GM18861 (cell line): ENCODE results near the gene ATXN2.

Source experiments
- ATAC-seq: cut with Tn5 transposase; IDR thresholded peaks from one replicate; pipeline ENCODE4 v1.9.1; 2021; ENCODE audit not compliant: unreplicated experiment

Gene ATXN2

DNA sequence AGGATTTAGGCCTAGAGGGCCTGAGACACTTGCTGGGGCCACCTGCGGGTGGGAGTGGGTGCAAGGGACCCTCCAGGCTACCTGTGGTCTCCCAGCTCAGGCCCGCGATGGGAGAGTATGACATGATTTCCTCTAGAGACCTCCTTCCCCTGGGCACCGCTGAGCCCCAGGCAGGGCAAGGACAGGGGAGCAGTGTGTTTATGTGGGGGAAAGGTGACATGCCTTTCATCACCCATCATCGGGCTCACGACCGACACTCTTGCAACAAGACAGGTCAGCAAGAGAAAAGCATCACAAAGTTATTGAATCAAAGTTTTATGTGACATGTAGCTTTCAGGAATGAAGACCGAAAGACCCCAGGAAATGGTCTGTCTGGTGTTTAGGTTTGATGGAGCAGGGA lies 173.5 kb downstream of the ATXN2 start:
- ATAC-seq, result no peak

DNA sequence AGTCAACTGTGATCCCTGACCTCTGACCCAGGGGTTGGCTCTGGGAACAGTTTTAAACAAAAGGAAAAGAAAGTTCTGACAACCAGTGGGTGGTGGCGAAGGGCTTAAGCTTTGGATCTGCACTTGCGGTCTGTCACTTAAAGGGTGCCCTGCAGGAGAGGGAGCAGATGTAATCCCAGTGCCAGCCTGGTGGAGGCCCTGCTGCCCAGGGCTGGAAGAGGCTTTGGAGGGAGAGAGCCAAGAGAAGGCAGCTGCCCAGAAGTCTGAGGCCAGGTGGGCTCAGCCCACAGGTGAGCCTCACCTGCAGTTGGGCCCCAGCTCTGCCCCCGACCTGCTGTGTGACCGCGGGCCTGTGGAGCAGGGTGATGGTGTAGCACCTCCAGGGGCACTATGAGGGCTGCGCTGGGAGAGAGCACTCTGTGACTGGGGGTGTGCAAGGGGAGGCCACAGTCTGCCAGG lies 174.3 kb downstream of the ATXN2 start:
- no peak for ATAC-seq

DNA sequence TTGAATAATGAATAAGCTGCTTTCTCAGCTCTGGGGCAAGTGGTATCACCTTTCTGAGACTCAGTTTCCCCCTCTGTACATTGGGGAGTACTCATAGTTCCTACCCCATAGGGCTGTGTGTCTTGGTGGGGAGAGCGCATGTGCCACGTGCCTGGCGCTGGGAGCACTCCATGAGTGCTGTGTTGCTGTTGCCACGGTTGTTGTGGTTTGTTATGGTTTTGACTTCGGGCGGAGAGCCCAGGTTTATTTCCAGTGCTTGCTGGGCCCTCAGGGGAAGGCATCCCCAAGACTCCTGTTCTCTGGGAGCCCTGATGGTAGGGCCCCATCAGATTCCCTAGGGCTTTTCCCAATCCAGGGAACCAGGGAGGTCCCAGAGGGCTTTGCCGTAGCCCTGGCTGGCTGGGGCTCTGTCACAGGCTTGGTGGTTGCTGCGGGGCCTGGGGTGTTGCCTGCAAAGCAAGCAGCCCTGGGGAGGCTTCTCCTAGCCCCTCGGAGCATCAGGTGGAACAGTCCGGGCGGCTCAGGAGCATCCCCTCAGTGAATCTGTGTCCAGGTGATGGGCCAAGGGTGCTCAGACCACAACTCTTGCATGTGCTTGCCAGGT lies 174.8 kb downstream of the ATXN2 start:
- no peak for ATAC-seq

DNA sequence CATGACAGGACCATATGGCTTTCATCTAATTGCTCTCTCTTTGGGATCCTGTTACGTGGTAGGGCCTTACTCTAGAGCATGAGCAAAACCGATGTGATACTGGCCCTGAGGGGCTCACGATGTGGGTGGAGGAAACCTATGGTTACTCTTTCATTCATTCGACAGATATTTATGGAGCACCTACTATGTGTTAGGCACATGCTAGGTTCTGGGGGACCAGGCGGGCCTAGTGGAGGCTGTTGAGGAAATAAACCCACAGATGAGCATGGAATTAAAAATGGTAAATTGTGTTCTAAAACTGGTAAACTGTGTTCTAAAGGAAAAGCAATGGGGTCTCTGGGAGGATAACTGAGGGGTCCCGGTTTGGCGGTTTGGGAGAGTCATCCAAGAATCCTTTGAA lies 178.6 kb downstream of the ATXN2 start:
- ATAC-seq, result no peak

DNA sequence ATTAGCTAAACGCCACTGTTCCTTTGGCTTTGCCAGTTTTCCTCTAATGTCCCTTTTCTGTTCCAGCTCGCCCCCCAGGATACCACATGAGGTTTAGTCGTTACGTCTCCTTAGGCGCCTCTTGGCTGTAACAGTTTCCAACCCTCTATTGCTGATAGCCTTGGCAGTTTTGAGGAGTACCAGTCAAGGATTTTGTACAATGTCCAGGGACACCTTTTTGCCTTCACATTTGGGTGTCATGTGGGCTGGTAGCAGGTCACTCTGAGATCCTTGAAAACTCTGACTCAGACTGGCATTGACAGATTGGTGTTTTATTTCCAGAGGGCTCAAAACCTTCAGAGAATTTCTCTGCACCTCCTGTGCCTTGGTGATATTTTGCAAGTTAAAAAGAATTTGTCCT lies 179.3 kb downstream of the ATXN2 start:
- no peak for ATAC-seq

DNA sequence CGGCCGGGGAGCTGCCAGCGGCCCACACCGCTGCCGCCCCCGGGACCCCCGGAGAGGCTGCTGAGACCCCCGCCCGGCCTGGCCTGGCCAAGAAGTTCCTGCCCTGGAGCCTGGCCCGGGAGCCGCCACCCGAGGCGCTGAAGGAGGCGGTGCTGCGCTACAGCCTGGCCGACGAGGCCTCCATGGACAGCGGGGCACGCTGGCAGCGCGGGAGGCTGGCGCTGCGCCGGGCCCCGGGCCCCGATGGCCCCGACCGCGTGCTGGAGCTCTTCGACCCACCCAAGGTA lies 180.6 kb downstream of the ATXN2 start:
- no peak for ATAC-seq

DNA sequence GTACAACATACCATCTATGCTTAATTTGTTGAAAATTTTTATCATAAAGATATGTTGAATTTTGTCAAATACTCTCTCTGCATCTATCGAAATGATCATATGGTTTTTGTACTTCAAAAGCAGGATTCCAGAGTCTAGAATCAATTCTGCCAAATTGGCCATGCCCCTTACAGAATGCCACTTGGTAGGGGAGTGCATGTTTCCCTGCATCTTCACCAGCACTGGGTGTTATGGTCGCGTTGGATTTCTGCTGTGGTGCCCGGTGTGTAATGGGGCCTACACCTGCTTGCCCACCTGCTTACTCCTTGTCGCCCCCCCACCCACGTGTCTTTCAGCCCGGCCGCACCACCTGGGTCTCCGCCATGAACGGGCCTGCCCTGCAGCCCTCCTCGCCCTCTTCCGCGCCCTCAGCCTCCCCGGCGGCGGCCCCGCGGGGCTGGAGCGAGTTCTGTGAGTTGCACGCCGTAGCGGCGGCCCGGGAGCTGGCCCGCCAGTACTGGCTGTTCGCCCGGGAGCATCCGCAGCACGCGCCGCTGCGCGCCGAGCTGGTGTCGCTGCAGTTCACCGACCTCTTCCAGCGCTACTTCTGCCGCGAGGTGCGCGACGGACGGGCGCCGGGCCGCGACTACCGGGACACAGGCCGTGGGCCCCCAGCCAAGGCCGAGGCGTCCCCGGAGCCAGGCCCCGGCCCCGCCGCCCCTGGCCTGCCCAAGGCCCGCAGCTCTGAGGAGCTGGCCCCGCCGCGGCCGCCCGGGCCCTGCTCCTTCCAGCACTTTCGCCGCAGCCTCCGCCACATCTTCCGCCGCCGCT lies 181.1 kb downstream of the ATXN2 start:
- no peak for ATAC-seq

DNA sequence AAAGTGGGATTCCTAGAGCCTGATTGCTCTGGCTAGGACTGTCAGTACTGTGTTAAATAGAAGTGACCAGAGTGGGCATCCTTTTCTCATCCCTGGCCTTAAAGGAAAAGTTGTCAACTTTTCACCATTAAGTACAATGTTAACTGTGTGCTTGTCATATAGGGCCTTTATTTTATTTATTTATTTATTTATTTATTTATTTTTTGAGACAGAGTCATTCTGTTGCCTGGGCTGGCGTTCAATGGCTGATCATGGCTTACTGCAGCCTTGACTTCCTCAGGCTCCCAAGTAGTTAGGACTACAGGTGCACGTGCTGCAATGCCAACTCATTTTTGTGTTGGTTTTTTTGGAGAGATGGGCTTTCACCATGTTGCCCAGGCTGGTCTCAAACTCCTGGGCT lies 181.8 kb downstream of the ATXN2 start:
- ATAC-seq, result no peak

DNA sequence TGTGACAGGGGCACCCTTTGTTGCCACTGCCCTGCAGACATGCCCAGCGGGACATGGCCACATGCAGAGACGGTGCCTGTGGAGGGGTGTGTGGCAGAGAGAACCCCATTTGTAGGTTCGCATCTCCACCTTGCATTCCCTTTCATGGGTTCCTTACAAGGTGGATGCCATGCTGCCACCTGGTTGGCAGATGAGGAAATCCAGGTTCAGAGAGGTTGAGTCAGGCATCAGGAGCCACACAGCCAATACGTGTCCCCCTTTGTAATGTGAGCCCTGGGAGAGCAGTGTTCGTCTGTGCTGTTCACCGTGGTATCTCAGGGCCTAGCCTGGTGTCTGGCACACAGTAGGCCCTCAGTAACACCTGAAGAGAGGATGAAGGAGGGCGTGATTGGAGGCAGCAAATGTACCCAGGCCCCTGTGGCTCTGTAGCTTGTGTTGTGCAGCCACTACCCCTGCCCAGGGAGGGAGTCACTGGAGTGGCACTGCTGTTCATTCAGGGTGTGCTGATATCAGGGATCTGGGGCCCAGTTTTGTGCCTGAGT lies 184.3 kb downstream of the ATXN2 start:
- ATAC-seq, result no peak

DNA sequence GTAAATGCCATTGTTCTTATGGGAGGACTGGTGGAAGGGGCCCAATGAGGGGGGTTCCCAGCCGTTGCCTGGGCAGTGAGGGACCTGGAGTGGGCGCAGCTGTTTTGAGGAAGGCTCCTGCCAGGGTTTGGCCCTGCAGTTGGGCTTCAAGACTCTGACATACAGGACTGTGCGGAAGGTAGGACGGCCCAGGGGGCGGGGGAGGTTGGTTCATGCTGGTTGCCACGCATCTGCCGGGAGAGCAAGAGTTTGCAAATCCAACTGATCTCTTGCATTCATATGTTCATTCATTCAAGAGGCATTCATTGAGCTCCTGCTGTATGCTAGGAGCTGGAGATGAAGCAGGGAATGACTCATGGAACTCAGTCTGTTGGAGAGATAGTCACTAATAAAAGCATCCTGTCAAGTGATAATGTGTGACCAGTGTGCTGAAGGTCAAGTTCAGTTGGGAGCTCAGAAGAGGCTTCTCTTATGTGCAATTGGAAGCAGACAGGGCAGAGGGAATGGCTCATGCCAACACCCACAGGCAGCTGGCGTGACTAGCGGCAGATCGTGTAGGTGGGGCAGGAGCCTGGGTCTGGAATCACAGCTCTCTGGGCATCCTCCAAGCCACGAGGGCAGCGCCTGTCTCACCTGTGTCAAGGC lies 185.6 kb downstream of the ATXN2 start:
- ATAC-seq, result no peak

DNA sequence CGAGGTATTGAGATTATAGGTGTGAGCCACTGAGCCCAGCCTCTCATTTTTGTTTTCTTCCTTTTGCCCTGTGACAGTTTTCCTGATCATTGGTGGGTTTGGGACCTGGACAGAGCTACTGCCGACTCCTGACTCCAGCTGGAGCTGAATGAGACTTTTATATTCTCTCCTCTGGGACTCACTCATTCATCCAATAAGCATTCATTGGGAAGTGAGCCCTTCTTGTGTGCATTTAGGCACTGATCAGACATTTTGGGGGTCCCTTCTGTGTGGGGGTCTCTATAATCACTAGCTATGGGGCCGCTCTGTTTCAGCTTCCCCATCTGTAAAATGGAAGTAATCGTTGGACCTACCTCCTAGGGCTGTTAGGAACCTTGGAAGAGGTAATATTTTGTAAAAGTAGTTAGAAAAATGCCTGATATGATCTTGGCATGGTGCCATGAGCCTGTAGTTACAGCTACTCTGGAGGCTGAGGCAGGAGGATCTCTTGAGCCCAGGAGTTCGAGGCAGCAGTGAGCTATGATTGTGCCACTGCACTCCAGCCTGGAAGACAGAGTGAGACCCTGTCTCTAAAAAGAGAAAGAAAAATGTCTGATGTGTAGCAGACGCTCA lies 186.2 kb downstream of the ATXN2 start:
- no peak for ATAC-seq

DNA sequence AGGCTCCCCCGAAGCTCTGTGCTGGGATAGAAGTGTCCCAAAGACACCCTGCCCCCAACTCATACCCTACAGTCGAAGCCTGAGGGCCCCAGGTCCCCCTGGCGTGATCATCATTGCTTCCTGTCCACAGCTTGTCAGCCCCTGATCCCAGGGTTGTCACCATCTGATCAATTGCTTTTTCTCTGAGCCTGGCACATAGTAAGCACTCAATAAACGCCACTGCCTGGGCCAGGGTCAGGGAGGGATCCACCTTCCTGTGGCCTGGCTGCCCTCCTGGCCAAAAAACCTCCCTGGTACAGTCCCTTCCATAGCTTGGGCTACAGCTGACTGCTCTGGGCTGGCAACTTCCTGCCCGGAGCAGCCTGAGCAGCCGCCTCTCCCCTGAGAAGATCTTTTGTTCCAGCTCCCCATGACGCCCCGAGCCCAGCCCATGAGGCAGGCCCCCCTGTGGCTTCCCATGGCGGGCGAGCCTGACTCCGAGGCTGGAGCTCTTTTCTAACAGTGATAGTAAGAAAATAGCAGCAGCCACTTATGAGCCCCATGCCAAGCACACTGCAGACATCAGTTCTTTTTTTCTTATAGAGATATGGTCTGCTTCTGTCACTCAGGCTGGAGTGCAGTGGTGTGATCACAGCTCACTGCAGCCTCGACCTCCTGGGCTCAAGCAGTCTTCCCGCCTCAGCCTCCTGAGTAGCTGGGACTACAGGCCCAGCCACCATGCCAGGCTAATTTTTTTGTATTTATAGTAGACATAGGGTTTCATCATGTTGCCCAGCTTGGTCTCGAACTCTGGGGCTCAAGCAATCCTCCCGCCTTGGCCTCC lies 186.9 kb downstream of the ATXN2 start:
- no peak for ATAC-seq

DNA sequence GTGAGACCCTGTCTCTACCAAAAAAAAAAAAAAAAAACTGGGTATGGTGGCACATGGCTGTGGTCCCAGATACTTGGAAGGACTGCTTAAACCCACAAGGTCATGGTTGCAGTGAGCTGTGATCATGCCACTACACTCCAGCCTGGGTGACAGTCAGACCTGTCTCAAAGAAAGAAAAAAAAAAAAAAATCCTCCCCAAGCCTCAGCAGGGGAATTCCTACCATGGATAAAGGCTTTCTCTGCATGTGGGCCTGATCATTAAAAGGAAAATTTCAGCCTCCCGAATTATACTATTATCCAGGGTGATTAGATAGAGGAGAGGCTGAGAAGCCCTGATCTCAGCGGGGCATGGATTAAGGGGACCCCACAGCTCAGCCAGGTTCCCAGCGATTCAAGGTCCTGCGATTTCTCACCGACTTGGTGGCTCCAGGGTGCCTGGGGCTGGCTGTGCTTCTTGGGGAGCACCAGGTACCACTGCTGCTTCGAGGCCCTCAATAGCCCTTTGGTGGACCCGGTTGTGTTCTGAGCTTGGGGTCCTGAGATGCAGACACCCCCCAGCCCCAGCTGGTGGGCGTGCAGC lies 187.8 kb downstream of the ATXN2 start:
- ATAC-seq, result no peak

DNA sequence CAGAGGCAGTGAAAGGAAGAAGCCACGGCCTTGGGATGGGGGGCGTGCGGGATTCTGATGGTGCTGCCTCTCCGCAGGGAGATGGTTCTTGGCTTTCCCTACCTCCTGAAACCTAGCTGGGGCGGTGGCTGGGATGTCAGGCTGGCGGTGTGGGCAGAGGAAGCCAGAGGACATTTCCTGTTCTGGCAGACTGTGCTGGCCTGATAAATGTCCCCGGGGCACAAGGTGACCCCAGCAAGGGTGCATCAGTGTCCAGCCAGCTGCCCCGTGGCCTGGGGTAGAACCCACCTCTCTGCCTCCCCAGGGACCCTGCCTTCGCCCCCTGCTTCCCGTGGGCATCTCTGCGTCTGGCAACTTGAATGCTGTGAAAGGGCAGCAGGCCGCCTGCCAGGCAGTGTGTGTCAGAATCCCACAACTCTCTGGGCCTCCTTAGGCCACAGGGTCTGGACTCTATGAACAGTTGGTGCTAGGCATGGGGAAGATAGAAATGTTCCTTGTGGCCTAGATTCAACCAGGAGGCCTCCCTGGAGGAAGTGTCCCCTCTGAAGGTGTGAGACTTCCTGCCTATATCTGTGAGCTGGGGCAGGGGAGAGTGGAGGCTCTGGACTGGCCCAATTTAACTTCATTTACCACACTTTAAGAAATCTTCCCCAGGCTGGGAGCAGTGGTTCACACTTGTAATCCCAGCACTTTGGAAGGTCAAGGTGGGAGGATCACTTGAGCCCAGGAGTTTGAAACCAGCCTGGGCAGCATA lies 188.5 kb downstream of the ATXN2 start:
- ATAC-seq, result no peak

DNA sequence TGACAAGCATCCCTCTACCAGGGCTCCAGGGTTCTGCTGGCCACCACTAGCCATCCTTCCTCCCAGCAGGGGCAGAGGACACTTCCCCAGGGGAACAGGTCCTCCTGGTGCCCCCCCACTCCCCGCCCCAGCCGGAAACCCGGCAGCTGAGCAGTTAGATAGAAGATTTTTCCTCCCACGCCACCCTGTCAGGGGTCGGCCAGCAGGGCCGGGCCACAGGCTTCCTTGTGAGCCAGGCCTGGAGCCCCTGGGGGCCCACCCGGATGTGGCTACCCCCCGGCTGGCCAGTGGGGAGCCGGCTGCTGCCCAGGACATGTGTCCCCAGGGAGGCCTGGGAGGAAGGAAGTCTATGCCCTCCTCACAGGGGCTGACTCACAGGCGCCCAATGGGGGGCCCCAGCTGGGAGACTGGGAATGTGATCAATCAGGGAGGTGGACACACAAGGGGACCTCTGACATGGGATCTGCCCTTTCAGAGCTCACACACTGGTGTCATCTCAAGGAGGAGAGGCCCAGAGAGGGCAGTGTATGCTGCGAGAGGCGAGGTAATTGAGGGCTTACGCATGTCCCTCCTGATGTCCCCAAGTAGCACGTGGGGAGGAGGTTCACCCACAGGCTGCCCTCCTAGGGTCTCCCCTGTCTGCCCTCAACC lies 189.2 kb downstream of the ATXN2 start:
- no peak for ATAC-seq

DNA sequence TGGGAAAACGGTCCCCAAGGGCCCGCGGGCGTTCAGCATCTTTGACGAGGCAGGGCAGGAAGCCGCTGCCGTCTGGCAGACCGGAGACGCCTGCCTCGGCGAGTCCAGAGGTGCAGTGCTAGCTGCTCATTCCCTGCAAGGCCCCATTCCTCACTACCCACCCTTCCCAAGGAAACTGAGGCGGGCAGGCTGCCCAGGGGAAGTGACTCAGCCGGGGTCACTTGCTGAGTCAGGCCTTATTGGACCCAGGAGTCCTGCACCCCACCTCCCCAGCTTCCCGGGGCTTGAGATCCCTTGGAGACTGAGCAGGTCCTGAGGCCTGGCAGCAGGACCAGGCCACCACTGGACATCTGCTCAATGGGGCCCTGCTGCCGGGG lies 189.7 kb downstream of the ATXN2 start:
- ATAC-seq, result no peak

DNA sequence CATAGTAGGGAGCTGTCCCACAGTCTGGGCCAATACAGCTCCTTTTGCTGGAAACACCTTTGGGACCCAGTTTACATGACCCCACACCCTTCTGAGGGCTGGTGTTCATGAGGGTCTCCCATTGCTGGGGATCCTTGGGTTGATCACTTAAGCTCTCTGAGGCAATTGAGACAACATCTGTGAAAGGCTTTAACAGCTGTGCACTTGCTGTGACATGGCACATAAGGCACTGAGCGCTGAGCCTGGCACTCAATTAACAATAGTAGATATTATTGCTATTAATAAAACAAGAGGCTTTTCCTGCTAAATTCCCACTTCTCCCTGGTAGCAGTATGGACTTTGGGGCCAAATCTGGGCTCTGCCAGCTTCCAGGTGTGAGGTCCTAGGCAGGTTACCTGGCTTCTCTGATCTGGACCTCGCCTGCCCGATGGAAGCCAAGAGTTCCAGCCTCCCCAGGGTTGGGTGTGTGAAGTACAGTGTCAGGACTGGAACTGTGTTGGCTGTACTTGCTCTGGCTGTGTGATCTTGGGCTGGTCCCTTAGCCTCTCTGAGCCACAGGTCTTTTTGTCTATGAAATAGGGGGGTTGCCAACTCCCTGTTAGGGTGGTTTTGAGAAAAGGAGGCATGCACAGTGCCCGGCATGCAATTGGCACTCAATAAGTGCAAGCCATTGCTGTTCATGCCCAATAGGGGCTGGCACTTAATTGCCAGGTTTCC lies 190.3 kb downstream of the ATXN2 start:
- no peak for ATAC-seq

DNA sequence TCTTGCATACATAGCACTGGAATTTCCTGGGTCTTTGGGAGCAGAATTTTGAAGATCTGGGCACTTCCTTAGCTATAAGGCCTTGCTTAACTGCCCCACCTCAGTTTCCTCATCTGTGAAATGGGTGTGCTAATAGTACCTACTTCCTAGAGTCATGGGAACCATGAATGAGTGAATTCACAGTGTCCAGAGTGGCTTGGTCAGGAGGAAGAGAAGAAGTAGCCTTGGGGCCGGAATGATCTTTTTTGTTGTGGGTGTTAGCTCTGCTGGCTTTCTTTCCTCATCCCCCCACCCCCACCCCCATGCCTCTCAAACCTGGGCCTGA lies 191.0 kb downstream of the ATXN2 start:
- ATAC-seq, result no peak
